SK-N-SH treated with all-trans-retinoic acid at 6 μM for 48 hours (cell line): Measurements from ENCODE around the gene ADGRA3.

Source experiments
- ARNTL ChIP-seq: fragments of 450-650 bp; formaldehyde crosslinking; IDR thresholded peaks from 2 replicates; pipeline ENCODE4 v1.5.0; 2020; ENCODE audit warnings: low read depth, mild to moderate bottlenecking, moderate library complexity, borderline replicate concordance
- CSRNP3 ChIP-seq: fragments of 250-450 bp; sonication (Bioruptor Pico); IDR thresholded peaks from 2 replicates; pipeline ENCODE4 v1.5.1; 2021; ENCODE audit warnings: mild to moderate bottlenecking, moderate library complexity
- PATZ1 ChIP-seq: fragments of 250-450 bp; sonication (Bioruptor Pico); IDR thresholded peaks from 2 replicates; pipeline ENCODE4 v1.8.0; 2020; ENCODE audit warnings: mild to moderate bottlenecking, moderate library complexity, borderline replicate concordance
- RARB ChIP-seq: fragments of 250-450 bp; sonication (Bioruptor Pico); IDR thresholded peaks from 2 replicates; pipeline ENCODE4 v1.8.0; 2021; ENCODE audit warnings: mild to moderate bottlenecking, moderate library complexity
- TOX ChIP-seq: fragments of 250-450 bp; sonication (Bioruptor Pico); IDR thresholded peaks from 2 replicates; pipeline ENCODE4 v1.8.0; 2021; ENCODE audit warnings: mild to moderate bottlenecking, moderate library complexity, borderline replicate concordance
- ZFP30 ChIP-seq: fragments of 450-650 bp; formaldehyde crosslinking; IDR thresholded peaks from 2 replicates; pipeline ENCODE4 v1.5.0; 2022; ENCODE audit warnings: mild to moderate bottlenecking, moderate library complexity
- ZNF565 ChIP-seq: fragments of 450-650 bp; formaldehyde crosslinking; conservative IDR thresholded peaks from 2 replicates; pipeline ENCODE4 v1.5.0; 2020; ENCODE audit warnings: low read depth, mild to moderate bottlenecking, moderate library complexity

GRCh38 chr4:22384154-22384553 is 131.7 kb downstream of the ADGRA3 start:
- no peak for TF ChIP-seq ARNTL
- no peak for TF ChIP-seq RARB (CRISPR knock-in tag)
- TF ChIP-seq PATZ1 (CRISPR knock-in tag) = no peak
- TF ChIP-seq ZFP30 = no peak
- no peak for TF ChIP-seq TOX (CRISPR knock-in tag)
- TF ChIP-seq CSRNP3 (CRISPR knock-in tag) = no peak
- TF ChIP-seq ZNF565 (CRISPR knock-in tag) = no peak
